Measurements from ENCODE around the gene SLC39A11. TPM values are rescaled to one million over a fixed set of nuclear protein-coding genes. Genes with fewer than 3 reads are reported as not detected.

Gene SLC39A11
- total RNA-seq, 1 donor from 2014 or later, result 21.5 TPM

GRCh38 chr17:72719206-72719577, 373.3 kb downstream of the SLC39A11 start:
- Mint-ChIP-seq H3K4me1 (ENCODE audit: low read depth, unreplicated experiment) (peaks cover 38% of the 10 kb centered on the region), H3K27me3 (ENCODE audit: low read depth, unreplicated experiment) (no peaks in the 10 kb centered on the region), H3K4me3 (ENCODE audit: unreplicated experiment) (no peak overlapping the region), H3K9me3 (ENCODE audit: unreplicated experiment) (no peaks in the 10 kb centered on the region), H3K36me3 (ENCODE audit: low read depth, unreplicated experiment) (no peaks in the 10 kb centered on the region), H3K27ac (ENCODE audit: unreplicated experiment) (peak overlapping the region; percentile 47)
- Histone ChIP-seq H3K27me3 (ENCODE audit: insufficient read depth, low read length) (no peaks in the 10 kb centered on the region), H2AFZ (ENCODE audit: low read depth, low read length) (peak overlapping the region; percentile 56), H4K20me1 (ENCODE audit: insufficient read depth, low read length) (no peaks in the 10 kb centered on the region), H3K36me3 (ENCODE audit: insufficient read depth, low read length) (no peaks in the 10 kb centered on the region), H3K4me2 (ENCODE audit: low read length) (peak overlapping the region; percentile 80), H3K4me3 (ENCODE audit: insufficient read depth, low read depth, low read length) (no peak overlapping the region), H3K79me2 (ENCODE audit: insufficient read depth, low read length) (no peaks in the 10 kb centered on the region), H3K9me3 (ENCODE audit: insufficient read depth, low read depth, low read length) (no peaks in the 10 kb centered on the region), H3K9ac (ENCODE audit: low read length) (peak overlapping the region; percentile 77), H3K27ac (ENCODE audit: low read depth, low read length) (peak overlapping the region; percentile 65), H3K4me1 (ENCODE audit: insufficient read depth, low read length) (peaks cover 42% of the 10 kb centered on the region)
- DNase-seq (ENCODE audit: low read depth) (no peak), FAIRE-seq (no peak)
- no peak for TF ChIP-seq CTCF (IDR thresholded peaks at IDR 0.05; ENCODE audit: insufficient read depth, low read depth, low read length)
- no peak for TF ChIP-seq EZH2 (IDR thresholded peaks at IDR 0.05; ENCODE audit: insufficient read depth, low read length)

- TF ChIP-seq CTCF (IDR thresholded peaks at IDR 0.05; ENCODE audit: insufficient read depth, low read depth, low read length), result no peak
- TF ChIP-seq EZH2 (IDR thresholded peaks at IDR 0.05; ENCODE audit: insufficient read depth, low read length), result no peak
- Histone ChIP-seq H3K4me3 (ENCODE audit: insufficient read depth, low read depth, low read length) (no peak overlapping the region), H2AFZ (ENCODE audit: low read depth, low read length) (no peak overlapping the region), H3K36me3 (ENCODE audit: insufficient read depth, low read length) (no peaks in the 10 kb centered on the region), H3K9me3 (ENCODE audit: insufficient read depth, low read depth, low read length) (no peaks in the 10 kb centered on the region), H4K20me1 (ENCODE audit: insufficient read depth, low read length) (no peaks in the 10 kb centered on the region), H3K4me2 (ENCODE audit: low read length) (peak overlapping the region; percentile 23), H3K27ac (ENCODE audit: low read depth, low read length) (peak overlapping the region; percentile 34), H3K4me1 (ENCODE audit: insufficient read depth, low read length) (peaks cover 40% of the 10 kb centered on the region), H3K9ac (ENCODE audit: low read length) (peak overlapping the region; percentile 7), H3K27me3 (ENCODE audit: insufficient read depth, low read length) (no peaks in the 10 kb centered on the region), H3K79me2 (ENCODE audit: insufficient read depth, low read length) (no peaks in the 10 kb centered on the region)
- Mint-ChIP-seq H3K36me3 (ENCODE audit: low read depth, unreplicated experiment) (no peaks in the 10 kb centered on the region), H3K4me3 (ENCODE audit: unreplicated experiment) (no peak overlapping the region), H3K27ac (ENCODE audit: unreplicated experiment) (peak overlapping the region; percentile 91), H3K27me3 (ENCODE audit: low read depth, unreplicated experiment) (peaks cover 2% of the 10 kb centered on the region), H3K4me1 (ENCODE audit: low read depth, unreplicated experiment) (peaks cover 34% of the 10 kb centered on the region), H3K9me3 (ENCODE audit: unreplicated experiment) (no peaks in the 10 kb centered on the region)
- peak; percentile 20 for DNase-seq (ENCODE audit: low read depth)
- FAIRE-seq, result no peak
Measured at GRCh38 chr17:72717676-72718075, 374.8 kb downstream of the SLC39A11 start.

- Histone ChIP-seq H3K4me2 (ENCODE audit: low read length) (no peak overlapping the region), H3K9ac (ENCODE audit: low read length) (peak overlapping the region; percentile 7), H3K27ac (ENCODE audit: low read depth, low read length) (peak overlapping the region; percentile 34), H3K9me3 (ENCODE audit: insufficient read depth, low read depth, low read length) (no peaks in the 10 kb centered on the region), H3K79me2 (ENCODE audit: insufficient read depth, low read length) (no peaks in the 10 kb centered on the region), H3K4me1 (ENCODE audit: insufficient read depth, low read length) (peaks cover 40% of the 10 kb centered on the region), H3K36me3 (ENCODE audit: insufficient read depth, low read length) (no peaks in the 10 kb centered on the region), H3K27me3 (ENCODE audit: insufficient read depth, low read length) (no peaks in the 10 kb centered on the region), H4K20me1 (ENCODE audit: insufficient read depth, low read length) (no peaks in the 10 kb centered on the region), H2AFZ (ENCODE audit: low read depth, low read length) (no peak overlapping the region), H3K4me3 (ENCODE audit: insufficient read depth, low read depth, low read length) (no peak overlapping the region)
- Mint-ChIP-seq H3K4me1 (ENCODE audit: low read depth, unreplicated experiment) (peaks cover 34% of the 10 kb centered on the region), H3K27ac (ENCODE audit: unreplicated experiment) (peak overlapping the region; percentile 91), H3K9me3 (ENCODE audit: unreplicated experiment) (no peaks in the 10 kb centered on the region), H3K27me3 (ENCODE audit: low read depth, unreplicated experiment) (peaks cover 2% of the 10 kb centered on the region), H3K4me3 (ENCODE audit: unreplicated experiment) (no peak overlapping the region), H3K36me3 (ENCODE audit: low read depth, unreplicated experiment) (no peaks in the 10 kb centered on the region)
- no peak for FAIRE-seq
- DNase-seq (ENCODE audit: low read depth), result no peak
- no peak for TF ChIP-seq EZH2 (IDR thresholded peaks at IDR 0.05; ENCODE audit: insufficient read depth, low read length)
- no peak for TF ChIP-seq CTCF (IDR thresholded peaks at IDR 0.05; ENCODE audit: insufficient read depth, low read depth, low read length)
Measured at GRCh38 chr17:72717276-72717675, 375.2 kb downstream of the SLC39A11 start.

All from astrocyte (in vitro differentiated cells and primary cell).